Prostate gland (tissue), 2 donors: Measurements from ENCODE around the gene RIPPLY2. TPM values are rescaled to one million over a fixed set of nuclear protein-coding genes. Genes with fewer than 3 reads are reported as not detected.

ENCODE experiments used
- DNase-seq: peaks from one replicate; pipeline ENCODE4 v3.0.0-alpha.2; 2019; ENCODE audit warnings: low spot score
- H3K27ac ChIP-seq, 2 donors: fragments of 200-600 bp; sonication (generic); 2 replicates each; pipeline ENCODE4 v1.5.1; 2017 to 2019
- H3K27me3 ChIP-seq: fragments of 200-600 bp; sonication (generic); replicated peaks from 2 replicates; pipeline ENCODE4 v1.5.1; 2019; ENCODE audit not compliant: insufficient read depth
- H3K36me3 ChIP-seq, 2 donors: fragments of 200-600 bp; sonication (generic); 1 replicate in 1 of 2; 2 replicates in 1 of 2; pipeline versions ENCODE4 v1.5.1 to v1.8.1; 2017 to 2019
- H3K4me1 ChIP-seq: fragments of 200-600 bp; sonication (generic); replicated peaks from 2 replicates; pipeline ENCODE4 v1.5.1; 2019
- H3K4me3 ChIP-seq, 2 donors: fragments of 200-600 bp; sonication (generic); 2 replicates each; pipeline ENCODE4 v1.5.1; 2017 to 2019
- H3K9me3 ChIP-seq: fragments of 200-600 bp; sonication (generic); 2 replicates; pipeline ENCODE4 v1.5.1; 2017
- POLR2A ChIP-seq: fragments of 450-650 bp; IDR thresholded peaks from one replicate; pipeline ENCODE4 v1.6.1; 2016; ENCODE audit warnings: antibody characterized with exemption, mild to moderate bottlenecking
- POLR2AphosphoS5 ChIP-seq: sonication (generic); formaldehyde crosslinking; IDR thresholded peaks from one replicate; pipeline ENCODE4 v1.6.1; 2017; ENCODE audit warnings: antibody characterized with exemption
- WGBS: methylation state at CpG from one replicate; pipeline ENCODE4 v1.1.5; 2018; 5-methylcytosine and 5-hydroxymethylcytosine counted together
- intact Hi-C: fragments of 100-400 bp; cut with DNase I; formaldehyde crosslinking; loops from one replicate; pipeline ENCODE4 v1.14.2; 2022
- total RNA-seq, 2 donors: library from RNA; depleted of rRNA; stranded (reverse); fragments of >200 nt; gene quantifications; one replicate each; pipeline ENCODE4 v1.1.0, GENCODE V29; 2016
- TF ChIP-seq, protein P1 (sequence below), 4 experiments: fragments of 200-600 bp in 2 of 4; fragments of 450-650 bp in 2 of 4; sonication (generic) in 2 of 4; IDR thresholded peaks; 1 replicate in 3 of 4; 2 replicates in 1 of 4; pipeline ENCODE4 v1.5.1; 2016 to 2019; ENCODE audit warnings: antibody characterized with exemption in 4 of 4, mild to moderate bottlenecking in 2 of 4, moderate library complexity in 2 of 4

The RIPPLY2 gene
- total RNA-seq, 2 donors from 2014 or later: 0.23 TPM; not detected in 1

DNA sequence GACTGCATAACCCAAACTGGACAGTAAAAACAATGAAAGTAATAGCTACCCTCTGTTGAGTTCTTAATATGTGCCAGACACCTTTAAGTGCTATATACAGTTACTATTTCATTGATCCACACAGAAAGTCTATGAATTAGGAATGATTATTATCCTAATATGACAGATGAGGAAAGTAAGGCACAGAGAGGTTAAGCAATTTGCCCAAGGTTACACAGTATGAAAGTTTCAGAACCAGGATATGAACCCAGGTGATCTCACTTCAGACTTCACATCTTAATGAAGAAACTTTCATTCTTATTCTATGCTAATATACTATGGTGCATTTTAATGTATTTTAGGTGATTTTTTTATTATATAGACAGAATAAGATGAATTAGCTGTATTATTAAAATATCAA is 40.6 kb upstream of the RIPPLY2 start:
- Histone ChIP-seq H3K9me3 (no peaks in the 10 kb centered on the region), H3K4me3 (no peak overlapping the region), H3K36me3 (no peaks in the 10 kb centered on the region), H3K27ac (no peak overlapping the region), H3K4me1 (no peaks in the 10 kb centered on the region), H3K27me3 (no peaks in the 10 kb centered on the region)
- TF ChIP-seq POLR2A (no peak), POLR2AphosphoS5 (no peak)
- TF ChIP-seq, protein P1, sequence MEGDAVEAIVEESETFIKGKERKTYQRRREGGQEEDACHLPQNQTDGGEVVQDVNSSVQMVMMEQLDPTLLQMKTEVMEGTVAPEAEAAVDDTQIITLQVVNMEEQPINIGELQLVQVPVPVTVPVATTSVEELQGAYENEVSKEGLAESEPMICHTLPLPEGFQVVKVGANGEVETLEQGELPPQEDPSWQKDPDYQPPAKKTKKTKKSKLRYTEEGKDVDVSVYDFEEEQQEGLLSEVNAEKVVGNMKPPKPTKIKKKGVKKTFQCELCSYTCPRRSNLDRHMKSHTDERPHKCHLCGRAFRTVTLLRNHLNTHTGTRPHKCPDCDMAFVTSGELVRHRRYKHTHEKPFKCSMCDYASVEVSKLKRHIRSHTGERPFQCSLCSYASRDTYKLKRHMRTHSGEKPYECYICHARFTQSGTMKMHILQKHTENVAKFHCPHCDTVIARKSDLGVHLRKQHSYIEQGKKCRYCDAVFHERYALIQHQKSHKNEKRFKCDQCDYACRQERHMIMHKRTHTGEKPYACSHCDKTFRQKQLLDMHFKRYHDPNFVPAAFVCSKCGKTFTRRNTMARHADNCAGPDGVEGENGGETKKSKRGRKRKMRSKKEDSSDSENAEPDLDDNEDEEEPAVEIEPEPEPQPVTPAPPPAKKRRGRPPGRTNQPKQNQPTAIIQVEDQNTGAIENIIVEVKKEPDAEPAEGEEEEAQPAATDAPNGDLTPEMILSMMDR (IDR thresholded peaks at IDR 0.05): no peak
- DNase-seq: no peak
- intact Hi-C loops: no loop called here

DNA sequence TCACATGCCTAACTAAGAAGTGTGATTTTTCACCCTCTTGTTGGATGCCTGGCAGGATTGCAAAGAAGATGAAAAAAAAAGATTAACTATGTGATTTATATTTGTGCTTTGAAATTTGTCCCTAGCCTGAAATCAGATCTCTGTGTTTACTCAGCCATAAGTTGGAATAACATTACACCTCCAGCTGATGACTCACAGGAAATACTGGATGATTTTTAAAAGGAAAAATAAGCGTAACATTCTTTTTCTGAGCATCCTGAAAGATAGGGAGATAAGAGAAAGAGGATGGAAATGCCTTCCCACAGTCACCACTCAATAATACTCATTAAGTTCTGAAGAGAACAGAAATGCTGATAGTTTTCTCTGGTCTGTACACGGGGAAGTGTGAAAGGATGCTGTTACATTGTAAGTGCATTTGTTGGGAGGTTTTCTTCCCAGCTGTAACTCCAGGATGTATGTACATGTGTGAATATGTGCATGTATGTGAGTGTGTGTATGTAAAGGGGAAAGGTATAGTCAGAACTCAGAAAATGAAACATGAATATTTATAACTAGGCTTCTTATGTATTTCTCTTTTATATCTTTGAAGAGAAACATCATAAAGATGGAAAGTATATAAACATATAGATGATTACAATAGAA is 37.4 kb upstream of the RIPPLY2 start:
- H3K9me3 ChIP-seq: no peaks in the 10 kb centered on the region
- TF ChIP-seq POLR2AphosphoS5: no peak
- no peak for TF ChIP-seq POLR2A
- TF ChIP-seq, protein P1 (IDR thresholded peaks at IDR 0.05): no peak
- H3K4me1 ChIP-seq: no peaks in the 10 kb centered on the region
- no peak overlapping the region for H3K27ac ChIP-seq
- intact Hi-C loops: no loop called here
- no peak for DNase-seq
- no peaks in the 10 kb centered on the region for H3K27me3 ChIP-seq
- WGBS: 13% methylated on average over 2 of the region's 2 CpGs
- no peaks in the 10 kb centered on the region for H3K36me3 ChIP-seq
- no peak overlapping the region for H3K4me3 ChIP-seq

DNA sequence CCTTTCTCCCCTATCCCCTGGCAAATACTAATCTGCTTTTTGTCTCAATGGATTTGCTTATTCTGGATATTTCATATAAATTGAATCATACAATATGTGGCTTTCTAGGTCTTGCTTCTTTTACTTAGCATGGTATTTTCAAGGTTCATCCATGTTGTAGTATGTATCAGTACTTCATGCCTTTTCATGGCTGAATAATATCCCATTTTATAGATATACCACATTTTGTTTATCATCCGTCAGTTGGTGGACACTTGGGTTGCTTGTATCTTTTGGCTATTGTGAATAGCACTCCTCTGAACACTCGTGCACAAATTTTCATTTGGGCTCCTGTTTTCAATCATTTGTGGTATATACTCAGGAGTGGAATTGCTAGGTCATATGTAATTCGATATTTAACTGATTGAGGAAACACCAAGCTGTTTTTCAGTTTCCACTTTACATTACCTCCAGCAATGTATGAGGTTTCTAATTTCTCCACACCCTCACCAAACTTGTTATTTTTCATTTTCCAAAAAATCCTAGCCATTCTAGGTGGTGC is 30.5 kb upstream of the RIPPLY2 start:
- no peak for DNase-seq
- Histone ChIP-seq H3K4me3 (no peak overlapping the region), H3K36me3 (no peaks in the 10 kb centered on the region), H3K27ac (no peak overlapping the region), H3K9me3 (no peaks in the 10 kb centered on the region), H3K27me3 (no peaks in the 10 kb centered on the region), H3K4me1 (no peaks in the 10 kb centered on the region)
- WGBS: 80% methylated on average over 3 of the region's 3 CpGs
- TF ChIP-seq, protein P1 (IDR thresholded peaks at IDR 0.05): no peak
- TF ChIP-seq POLR2AphosphoS5 (no peak), POLR2A (no peak)
- intact Hi-C loops: no loop called here

DNA sequence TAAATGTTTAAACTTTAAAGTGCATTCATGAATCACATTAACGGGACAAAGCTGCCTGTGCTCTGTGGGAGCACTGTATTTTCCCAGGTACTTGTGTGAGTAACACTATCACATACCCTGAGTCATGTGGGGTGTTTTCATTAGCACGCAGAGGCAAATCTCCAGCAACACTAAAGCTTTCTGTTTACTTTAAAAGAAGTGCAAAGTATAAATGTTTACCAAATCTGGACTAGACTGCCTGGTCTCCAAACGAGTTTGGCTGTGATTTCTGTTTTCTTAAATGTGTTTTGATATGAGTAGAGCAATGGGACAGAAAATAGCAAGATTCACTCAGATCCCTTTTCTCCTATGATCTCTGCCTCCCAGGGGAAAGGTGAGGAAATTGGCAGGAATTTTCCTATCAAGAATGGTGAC is 28.8 kb upstream of the RIPPLY2 start:
- Histone ChIP-seq H3K4me1 (no peaks in the 10 kb centered on the region), H3K27me3 (no peaks in the 10 kb centered on the region), H3K9me3 (no peaks in the 10 kb centered on the region), H3K27ac (no peak overlapping the region), H3K36me3 (no peaks in the 10 kb centered on the region), H3K4me3 (no peak overlapping the region)
- TF ChIP-seq, protein P1 (IDR thresholded peaks at IDR 0.05): no peak
- no peak for TF ChIP-seq POLR2A
- TF ChIP-seq POLR2AphosphoS5: no peak
- intact Hi-C loops: no loop called here
- no peak for DNase-seq
- 16% methylated on average over 3 of the region's 3 CpGs for WGBS

DNA sequence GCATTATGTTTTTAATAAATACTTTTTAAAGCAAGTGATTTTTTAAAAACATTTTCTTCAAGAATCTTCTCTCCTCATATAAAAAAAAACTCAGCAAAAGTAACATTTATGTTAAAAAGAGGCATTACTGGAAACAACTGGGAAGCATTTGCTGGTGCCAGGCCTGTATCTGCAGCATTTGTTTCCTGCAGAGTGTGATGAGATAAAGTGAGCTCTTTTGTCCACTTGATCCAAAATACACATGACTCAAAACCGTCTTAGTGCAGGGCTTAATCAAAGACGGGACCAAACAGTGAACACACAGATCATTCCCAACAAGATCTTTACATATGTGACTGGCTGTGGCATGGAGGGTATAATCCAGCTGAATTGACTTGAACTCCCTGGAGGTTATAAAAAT is 28.3 kb upstream of the RIPPLY2 start:
- intact Hi-C loops: no loop called here
- Histone ChIP-seq H3K27ac (no peak overlapping the region), H3K9me3 (no peaks in the 10 kb centered on the region)

More for the DNA sequence above, 28.3 kb upstream of the RIPPLY2 start:
- Histone ChIP-seq H3K27me3 (no peaks in the 10 kb centered on the region), H3K4me3 (no peak overlapping the region), H3K4me1 (no peaks in the 10 kb centered on the region), H3K36me3 (no peaks in the 10 kb centered on the region)
- DNase-seq: no peak
- TF ChIP-seq, protein P1 (IDR thresholded peaks at IDR 0.05): no peak
- TF ChIP-seq POLR2AphosphoS5 (no peak), POLR2A (no peak)
- 15% methylated on average over 2 of the region's 2 CpGs for WGBS
